Activated T-helper 1 cell treated with anti-CD3 and anti-CD28 coated beads, Interleukin-12 subunit alpha, Interleukin-12 subunit beta, Interleukin-2, Interleukin-4 antibody, amounts not matched to agents 30 ng/mL and 10 ng/mL and 1 ng/mL, durations not matched to agents 14 hours and 24 hours and 36 hours (primary cell): ENCODE measurements around the gene RGS9BP. TPM values are rescaled to one million over a fixed set of nuclear protein-coding genes. Genes with fewer than 3 reads are reported as not detected.
"Not testable (repeated sequence)": the region's sequence is repeated elsewhere in the genome, so short reads cannot be mapped to it uniquely, and the experiment has no call there.

Experiments
- DNase-seq: peaks from one replicate; pipeline ENCODE4 v3.0.0; 2021; ENCODE audit warnings: low spot score
- H3K27ac Mint-ChIP-seq: one replicate; pipeline ENCODE4 v1.8.0; 2021; ENCODE audit warnings: mild to moderate bottlenecking, mixed read lengths
- H3K27me3 Mint-ChIP-seq: one replicate; pipeline ENCODE4 v1.8.0; 2022; ENCODE audit warnings: mild to moderate bottlenecking, moderate library complexity, mixed read lengths; ENCODE audit not compliant: insufficient read depth
- H3K36me3 Mint-ChIP-seq: one replicate; pipeline ENCODE4 v1.8.0; 2021; ENCODE audit warnings: low read depth, mixed read lengths
- H3K4me1 Mint-ChIP-seq: one replicate; pipeline ENCODE4 v1.8.0; 2021; ENCODE audit warnings: low read depth, mixed read lengths
- H3K4me3 Mint-ChIP-seq: one replicate; pipeline ENCODE4 v1.8.0; 2021; ENCODE audit warnings: mild to moderate bottlenecking, moderate library complexity, mixed read lengths
- H3K9me3 Mint-ChIP-seq: one replicate; pipeline ENCODE4 v1.8.0; 2021; ENCODE audit warnings: mixed read lengths
- intact Hi-C: fragments of 100-400 bp; cut with micrococcal nuclease; formaldehyde crosslinking; loops from one replicate; pipeline ENCODE4 v1.15.1; 2024
- total RNA-seq: library from RNA; stranded (reverse); gene quantifications from 2 replicates; pipeline ENCODE4 v1.2.3, GENCODE V29; 2022

Gene RGS9BP
- total RNA-seq, 1 donor from 2014 or later: not detected

DNA sequence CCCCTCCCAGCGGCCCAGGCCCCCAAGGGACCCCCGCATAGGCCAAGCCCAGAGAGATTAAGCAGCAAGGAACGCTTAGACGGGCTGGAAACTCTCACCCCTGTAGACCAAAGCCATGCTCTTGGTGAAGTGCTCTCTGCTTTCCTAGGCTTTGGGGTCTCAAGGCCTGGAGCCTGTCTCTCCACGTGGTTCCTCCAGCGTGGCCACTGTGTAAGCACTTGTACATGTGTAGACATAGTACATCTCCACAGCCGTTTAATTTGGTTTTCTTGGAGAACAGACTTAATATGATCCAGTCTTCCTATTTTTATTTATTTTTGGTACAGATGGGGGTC, 17.0 kb downstream of the RGS9BP start:
- peaks cover 5% of the 10 kb centered on the region for H3K9me3 Mint-ChIP-seq
- H3K27me3 Mint-ChIP-seq: no peaks in the 10 kb centered on the region
- peak overlapping the region; percentile 95 for H3K4me3 Mint-ChIP-seq
- peaks cover 63% of the 10 kb centered on the region for H3K4me1 Mint-ChIP-seq
- no peak for DNase-seq
- intact Hi-C loops: loop anchor here (1.0 to 5.0 kb wide), 7 partner anchors 95 to 680 kb away; partner anchors contain the start of genes CEBPG, DPY19L3, PDCD5 and ZNF507
- H3K27ac Mint-ChIP-seq: peak overlapping the region; percentile 98
- peaks cover 38% of the 10 kb centered on the region for H3K36me3 Mint-ChIP-seq

DNA sequence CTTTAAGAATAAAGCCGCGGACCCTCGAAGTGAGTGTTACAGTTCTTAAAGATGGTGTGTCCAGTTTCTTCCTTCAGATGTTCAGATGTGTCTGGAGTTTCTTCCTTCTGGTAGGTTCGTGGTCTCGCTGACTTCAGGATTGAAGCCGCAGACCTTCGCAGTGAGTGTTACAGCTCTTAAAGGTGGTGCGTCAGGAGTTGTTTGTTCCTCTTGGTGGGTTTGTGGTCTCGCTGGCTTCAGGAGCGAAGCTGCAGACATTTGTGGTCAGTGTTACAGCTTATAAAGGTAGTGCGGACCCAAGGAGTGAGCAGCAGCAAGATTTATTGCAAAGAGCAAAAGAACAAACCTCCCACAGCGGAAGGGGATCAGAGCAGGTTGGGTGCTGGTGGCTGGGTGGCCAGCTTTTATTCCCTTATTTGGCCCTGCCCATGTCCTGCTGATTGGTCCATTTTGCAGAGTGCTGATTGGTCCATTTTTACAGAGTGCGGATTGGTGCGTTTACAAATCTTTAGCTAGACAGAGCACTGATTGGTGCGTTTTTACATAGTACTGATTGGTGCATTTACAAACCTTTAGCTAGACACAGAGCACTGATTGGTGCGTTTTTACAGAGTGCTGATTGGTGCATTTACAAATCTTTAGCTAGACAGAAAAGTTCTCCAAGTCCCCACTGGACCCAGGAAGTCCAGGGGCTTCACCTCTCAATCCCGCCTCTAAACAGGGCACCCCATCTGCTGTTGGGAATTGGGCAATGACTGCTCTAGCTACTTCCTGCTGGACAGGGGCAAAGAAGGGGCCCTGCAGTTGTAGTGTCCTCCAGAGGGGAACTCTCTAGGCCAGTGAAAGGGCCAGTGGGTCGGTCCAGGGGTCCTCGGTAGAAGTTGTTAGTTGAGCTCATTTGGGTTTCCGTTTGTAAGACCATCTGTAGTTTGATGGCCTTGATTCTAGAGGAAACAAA, 17.8 kb downstream of the RGS9BP start:
- not testable (repeated sequence) for H3K27me3 Mint-ChIP-seq, DNase-seq, H3K9me3 Mint-ChIP-seq
- Mint-ChIP-seq H3K4me1 (peaks cover 63% of the 10 kb centered on the region), H3K36me3 (peaks cover 44% of the 10 kb centered on the region), H3K4me3 (peak overlapping the region; percentile 95), H3K27ac (peak overlapping the region; percentile 98)
- intact Hi-C loops: loop anchor here (2.0 to 5.0 kb wide), 6 partner anchors 96 to 679 kb away; partner anchors contain the start of genes CEBPG, DPY19L3, PDCD5 and ZNF507

DNA sequence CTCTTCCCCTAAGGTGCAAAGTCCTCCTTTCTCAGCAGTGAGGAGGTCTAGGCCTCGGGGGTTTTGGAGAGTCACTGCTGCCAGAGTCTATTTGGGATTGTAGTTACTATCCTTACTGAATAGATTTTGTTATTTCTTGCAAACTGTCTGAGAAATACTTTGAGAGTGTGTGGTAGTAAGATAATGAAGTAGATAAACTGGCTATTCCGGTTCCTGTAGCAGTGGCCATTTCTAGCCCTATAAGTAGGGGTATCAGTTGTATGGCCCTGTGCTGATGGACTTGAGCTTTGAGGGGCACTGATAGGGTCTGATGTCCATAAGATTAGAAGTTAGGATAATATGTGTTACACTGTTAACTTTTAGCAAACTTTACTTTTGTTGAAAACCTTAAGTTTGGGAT, 18.7 kb downstream of the RGS9BP start:
- intact Hi-C loops: loop anchor here (5.0 kb wide), 4 partner anchors 97 to 678 kb away; partner anchors contain the start of genes CEBPG, DPY19L3 and ZNF507
- peaks cover 52% of the 10 kb centered on the region for H3K36me3 Mint-ChIP-seq
- peak overlapping the region; percentile 7 for H3K27ac Mint-ChIP-seq
- not testable (repeated sequence) for DNase-seq, H3K27me3 Mint-ChIP-seq, H3K9me3 Mint-ChIP-seq
- peaks cover 63% of the 10 kb centered on the region for H3K4me1 Mint-ChIP-seq
- peak overlapping the region; percentile 95 for H3K4me3 Mint-ChIP-seq

DNA sequence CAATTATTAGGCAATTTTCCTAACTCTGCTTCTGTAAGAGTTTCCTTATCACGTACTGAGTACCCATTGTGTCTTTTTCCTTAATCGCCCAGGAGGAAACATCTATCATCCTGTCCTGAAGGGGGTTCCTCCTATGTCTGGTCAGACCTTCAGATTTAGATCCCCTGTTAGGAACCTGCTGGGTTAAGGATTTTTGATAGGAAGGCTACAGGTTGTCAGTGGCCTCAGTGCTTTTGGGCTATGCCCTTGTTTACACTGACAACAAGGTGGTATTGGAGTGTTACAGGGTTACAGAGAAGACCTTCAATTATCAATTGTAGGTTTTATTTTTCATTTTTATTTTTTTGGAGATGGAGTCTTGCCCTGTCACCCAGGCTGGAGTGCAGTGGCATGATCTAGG, 19.2 kb downstream of the RGS9BP start:
- H3K9me3 Mint-ChIP-seq, DNase-seq, H3K27me3 Mint-ChIP-seq, H3K27ac Mint-ChIP-seq: not testable (repeated sequence)
- peaks cover 55% of the 10 kb centered on the region for H3K36me3 Mint-ChIP-seq
- peak overlapping the region; percentile 95 for H3K4me3 Mint-ChIP-seq
- intact Hi-C loops: loop anchor here (5.0 kb wide), 4 partner anchors 98 to 677 kb away; partner anchors contain the start of genes CEBPG, DPY19L3 and ZNF507
- peaks cover 59% of the 10 kb centered on the region for H3K4me1 Mint-ChIP-seq

DNA sequence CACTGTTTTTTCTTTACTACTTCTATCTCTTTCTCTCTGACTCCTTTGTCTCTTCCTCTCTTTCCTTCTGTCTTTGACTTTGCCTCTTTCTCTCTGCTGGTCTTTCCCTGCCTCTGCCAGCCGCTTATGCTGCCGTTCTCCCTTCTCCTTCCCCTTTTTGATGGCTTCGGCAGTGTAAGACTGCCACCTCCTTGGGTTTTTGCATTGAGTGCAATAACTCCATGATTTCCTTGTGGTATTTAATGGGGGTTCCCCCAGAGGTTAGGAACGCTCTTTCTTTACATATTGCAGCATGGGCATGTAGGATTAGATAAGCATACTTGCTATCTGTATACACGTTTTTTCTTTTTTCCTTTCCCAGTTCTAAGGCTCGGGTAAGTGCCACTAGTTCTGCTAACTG, 19.9 kb downstream of the RGS9BP start:
- H3K27ac Mint-ChIP-seq, H3K27me3 Mint-ChIP-seq, H3K9me3 Mint-ChIP-seq, DNase-seq, intact Hi-C loops: not testable (repeated sequence)
- peaks cover 61% of the 10 kb centered on the region for H3K36me3 Mint-ChIP-seq
- peak overlapping the region; percentile 59 for H3K4me3 Mint-ChIP-seq
- H3K4me1 Mint-ChIP-seq: peaks cover 54% of the 10 kb centered on the region

DNA sequence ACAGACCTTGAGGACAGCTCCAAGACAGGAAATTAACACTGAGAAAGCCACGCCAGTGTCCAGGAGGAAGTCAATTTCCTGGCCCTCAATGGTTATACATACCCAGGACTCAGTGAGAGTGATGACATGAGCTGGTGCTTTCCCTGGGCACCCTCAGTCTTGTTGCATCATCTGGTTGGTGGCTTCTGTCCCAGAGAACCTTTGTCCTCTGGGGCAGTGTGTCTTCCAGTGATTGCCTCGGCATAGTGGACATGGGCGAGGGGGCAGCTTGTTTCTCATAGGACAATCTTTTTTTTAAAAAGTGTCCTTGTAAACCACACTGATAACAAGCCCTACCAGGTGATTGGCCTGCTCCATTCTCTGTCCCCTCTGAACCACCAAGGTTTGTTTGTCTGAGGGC, 21.1 kb downstream of the RGS9BP start:
- H3K27ac Mint-ChIP-seq, H3K4me3 Mint-ChIP-seq, DNase-seq, intact Hi-C loops, H3K27me3 Mint-ChIP-seq, H3K9me3 Mint-ChIP-seq: not testable (repeated sequence)
- peaks cover 69% of the 10 kb centered on the region for H3K36me3 Mint-ChIP-seq
- H3K4me1 Mint-ChIP-seq: peaks cover 45% of the 10 kb centered on the region

DNA sequence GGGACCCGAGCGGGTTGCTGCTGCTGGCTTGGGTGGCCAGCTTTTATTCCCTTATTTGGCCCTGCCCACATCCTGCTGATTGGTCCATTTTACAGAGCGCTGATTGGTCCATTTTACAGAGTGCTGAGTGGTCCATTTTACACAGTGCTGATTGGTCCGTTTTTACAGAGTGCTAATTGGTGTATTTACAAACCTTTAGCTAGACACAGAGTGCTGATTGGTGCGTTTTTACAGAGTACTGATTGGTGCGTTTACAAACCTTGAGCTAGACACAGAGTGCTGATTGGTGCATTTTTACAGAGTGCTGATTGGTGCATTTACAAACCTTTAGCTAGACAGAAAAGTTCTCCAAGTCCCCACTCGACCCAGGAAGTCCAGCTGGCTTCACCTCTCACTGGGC, 24.5 kb downstream of the RGS9BP start:
- peaks cover 14% of the 10 kb centered on the region for H3K9me3 Mint-ChIP-seq
- H3K4me1 Mint-ChIP-seq: peaks cover 21% of the 10 kb centered on the region
- H3K4me3 Mint-ChIP-seq, DNase-seq, H3K27me3 Mint-ChIP-seq, H3K27ac Mint-ChIP-seq, intact Hi-C loops: not testable (repeated sequence)
- peaks cover 70% of the 10 kb centered on the region for H3K36me3 Mint-ChIP-seq

DNA sequence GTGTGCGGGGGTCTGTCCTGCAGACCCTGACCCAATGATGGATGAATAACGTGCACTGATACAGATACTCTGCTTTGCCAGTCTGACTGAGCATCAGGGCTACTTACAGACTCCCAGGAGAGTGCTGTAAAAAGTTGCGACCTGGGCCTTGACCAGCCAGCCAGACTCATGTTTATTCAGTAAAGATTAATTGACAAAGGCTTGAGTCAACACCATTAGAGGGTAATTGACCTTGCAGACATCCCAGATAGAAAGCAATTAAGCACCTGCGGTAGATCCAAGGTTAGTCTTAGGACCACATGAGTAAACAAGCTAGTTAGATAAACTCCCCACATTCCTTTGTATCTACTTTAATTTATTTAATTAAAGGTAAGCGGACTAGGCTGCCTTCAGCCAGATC, 26.4 kb downstream of the RGS9BP start:
- Mint-ChIP-seq H3K4me1 (peaks cover 3% of the 10 kb centered on the region), H3K27me3 (no peaks in the 10 kb centered on the region), H3K9me3 (peaks cover 18% of the 10 kb centered on the region), H3K27ac (no peak overlapping the region), H3K4me3 (no peak overlapping the region), H3K36me3 (peaks cover 68% of the 10 kb centered on the region)
- no peak for DNase-seq
- intact Hi-C loops: no loop called here

DNA sequence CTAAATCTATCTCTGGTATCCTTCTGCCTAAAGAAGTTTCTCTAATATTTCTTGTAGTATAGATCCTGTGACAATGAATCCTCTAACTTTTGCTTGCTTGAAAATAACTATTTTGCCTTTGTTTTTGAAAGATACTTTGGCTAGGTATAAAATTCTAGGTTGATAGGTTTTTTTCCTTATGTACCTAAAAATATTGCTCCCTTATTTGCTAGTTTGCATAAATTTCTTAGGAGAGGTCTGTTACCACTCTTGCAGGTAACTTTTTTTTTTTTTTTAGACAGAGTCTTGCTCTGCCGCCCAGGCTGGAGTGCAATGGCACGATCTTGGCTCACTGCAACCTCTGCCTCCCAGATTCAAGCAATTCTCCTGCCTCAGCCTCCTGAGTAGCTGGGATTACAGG, 28.4 kb downstream of the RGS9BP start:
- DNase-seq, H3K27me3 Mint-ChIP-seq, H3K4me1 Mint-ChIP-seq, H3K27ac Mint-ChIP-seq, H3K4me3 Mint-ChIP-seq, intact Hi-C loops: not testable (repeated sequence)
- H3K36me3 Mint-ChIP-seq: peaks cover 59% of the 10 kb centered on the region
- H3K9me3 Mint-ChIP-seq: peaks cover 18% of the 10 kb centered on the region

DNA sequence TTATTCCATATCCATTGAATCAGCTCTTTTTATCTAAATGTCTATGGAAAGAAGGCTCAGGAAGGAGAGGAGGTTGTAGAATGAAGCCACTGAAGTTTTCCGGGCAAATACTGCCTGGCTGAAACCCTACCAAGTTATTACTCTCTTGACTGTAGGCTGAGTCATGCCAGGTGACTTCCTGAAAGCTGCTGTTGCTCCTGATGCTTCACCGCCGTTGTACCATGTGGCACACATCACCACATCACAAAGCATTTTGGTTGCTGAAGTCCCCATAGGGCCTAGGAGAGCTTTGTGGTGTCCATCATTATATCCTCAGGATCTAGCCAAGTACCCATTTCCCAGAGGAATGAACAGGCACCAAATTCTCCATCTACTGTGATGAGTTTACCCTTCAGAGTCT, 32.8 kb downstream of the RGS9BP start:
- Mint-ChIP-seq H3K4me3 (no peak overlapping the region), H3K27me3 (no peaks in the 10 kb centered on the region), H3K4me1 (peaks cover 11% of the 10 kb centered on the region), H3K36me3 (peaks cover 49% of the 10 kb centered on the region), H3K9me3 (peaks cover 12% of the 10 kb centered on the region), H3K27ac (peak overlapping the region; percentile 49)
- intact Hi-C loops: no loop called here
- DNase-seq: peak; percentile 20

DNA sequence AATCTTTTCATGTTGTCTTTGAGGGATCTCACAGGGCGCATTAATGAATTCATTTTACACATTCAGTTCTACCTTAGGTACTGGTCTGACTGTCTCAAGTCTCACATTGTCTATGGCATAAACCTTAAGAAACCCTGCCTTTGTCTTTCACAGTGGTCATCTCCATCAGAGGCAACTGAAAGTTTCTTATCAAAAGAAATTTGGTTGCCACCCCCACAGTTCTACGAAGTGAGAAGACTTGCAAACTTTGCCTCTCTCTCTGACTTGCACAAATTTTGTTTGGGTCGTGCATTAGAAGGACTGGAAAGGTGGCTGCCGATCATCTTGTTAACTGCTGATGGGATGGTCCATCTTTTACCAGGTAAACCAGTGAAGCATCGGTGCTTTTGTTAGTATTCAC, 33.4 kb downstream of the RGS9BP start:
- Mint-ChIP-seq H3K4me3 (no peak overlapping the region), H3K27me3 (no peaks in the 10 kb centered on the region), H3K27ac (peak overlapping the region; percentile 66), H3K4me1 (peaks cover 11% of the 10 kb centered on the region), H3K36me3 (peaks cover 46% of the 10 kb centered on the region), H3K9me3 (peaks cover 9% of the 10 kb centered on the region)
- intact Hi-C loops: no loop called here
- no peak for DNase-seq

DNA sequence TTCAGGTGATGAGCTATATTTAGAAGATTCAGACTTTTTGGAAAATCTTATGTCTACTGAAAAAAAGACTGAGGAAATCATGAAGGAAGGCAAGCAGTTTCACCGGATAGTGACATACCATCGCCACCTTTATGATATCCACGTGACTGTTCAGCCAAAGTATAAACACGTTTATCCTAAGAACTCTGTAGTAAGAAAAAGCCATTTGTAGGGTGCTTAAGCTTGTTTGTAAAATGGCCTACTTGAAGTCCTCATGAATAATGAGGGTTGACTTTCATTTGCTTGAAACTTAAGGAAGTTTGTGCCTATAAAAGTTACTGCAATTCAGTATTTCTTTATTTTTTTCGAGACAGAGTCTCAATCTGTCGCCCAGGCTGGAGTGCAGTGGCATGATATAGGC, 36.1 kb downstream of the RGS9BP start:
- peaks cover 33% of the 10 kb centered on the region for H3K36me3 Mint-ChIP-seq
- H3K9me3 Mint-ChIP-seq: no peaks in the 10 kb centered on the region
- no peaks in the 10 kb centered on the region for H3K27me3 Mint-ChIP-seq
- H3K4me1 Mint-ChIP-seq: peaks cover 11% of the 10 kb centered on the region
- no peak overlapping the region for H3K4me3 Mint-ChIP-seq
- intact Hi-C loops: no loop called here
- DNase-seq: no peak
- H3K27ac Mint-ChIP-seq: no peak overlapping the region

DNA sequence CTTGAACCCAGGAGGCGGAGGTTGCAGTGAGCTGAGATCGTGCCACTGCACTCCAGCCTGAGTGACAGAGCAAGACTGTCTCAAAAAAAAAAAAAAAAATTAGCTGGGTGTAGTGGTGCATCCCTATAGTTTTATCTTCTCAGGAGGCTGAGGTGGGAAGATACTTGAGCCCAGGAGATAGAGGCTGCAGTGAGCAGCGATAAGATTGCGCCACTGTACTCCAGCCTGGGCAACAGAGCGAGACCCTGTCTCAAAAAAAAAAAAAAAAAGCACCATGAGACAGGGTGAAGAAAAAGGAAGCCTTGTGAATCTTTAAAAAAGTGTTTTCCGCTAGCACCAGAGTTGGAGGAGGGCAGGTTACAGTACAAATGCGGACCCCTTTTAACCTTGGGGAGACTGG, 40.6 kb downstream of the RGS9BP start:
- H3K4me1 Mint-ChIP-seq, H3K4me3 Mint-ChIP-seq, H3K27ac Mint-ChIP-seq, intact Hi-C loops, DNase-seq, H3K9me3 Mint-ChIP-seq, H3K27me3 Mint-ChIP-seq: not testable (repeated sequence)
- peaks cover 16% of the 10 kb centered on the region for H3K36me3 Mint-ChIP-seq
